GM04504 (cell line): ENCODE measurements around the gene MTFR1L.

Experiments
- DNase-seq: peaks from one replicate; pipeline ENCODE4 v3.0.0-alpha.2; 2012; ENCODE audit warnings: low read depth

The MTFR1L gene

DNA sequence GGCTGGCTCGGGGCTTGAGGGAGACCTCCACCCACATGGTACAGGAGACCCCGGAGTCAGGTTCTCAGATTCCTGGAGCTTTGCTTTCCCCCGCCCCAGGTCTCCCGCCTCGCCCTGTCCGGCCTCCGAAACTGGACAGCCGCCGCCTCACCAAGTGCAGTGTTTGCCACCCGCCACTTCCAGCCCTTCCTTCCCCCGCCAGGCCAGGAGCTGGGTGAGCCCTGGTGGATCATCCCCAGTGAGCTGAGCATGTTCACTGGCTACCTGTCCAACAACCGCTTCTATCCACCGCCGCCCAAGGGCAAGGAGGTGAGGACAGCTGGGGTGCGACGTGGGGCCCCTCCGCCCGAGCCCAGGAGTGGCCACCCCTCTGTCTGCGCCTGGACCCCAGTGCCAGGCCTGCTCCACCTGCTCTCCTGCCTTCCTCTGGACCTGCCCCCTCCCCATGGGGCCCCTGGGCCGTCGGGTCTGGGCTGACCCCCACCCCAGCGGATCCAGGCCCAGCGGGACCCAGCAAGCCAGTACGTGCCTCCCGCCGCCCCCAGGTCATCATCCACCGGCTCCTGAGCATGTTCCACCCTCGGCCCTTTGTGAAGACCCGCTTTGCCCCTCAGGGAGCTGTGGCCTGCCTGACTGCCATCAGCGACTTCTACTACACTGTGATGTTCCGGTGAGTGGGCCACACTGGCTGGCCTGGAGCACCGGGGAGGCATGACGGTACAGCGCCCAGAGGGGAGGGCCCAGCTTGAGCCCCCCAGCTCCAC lies 11.1 kb upstream of the MTFR1L start:
- DNase-seq = no peak

GRCh38 chr1:25809283-25809926 lies 10.3 kb upstream of the MTFR1L start:
- no peak for DNase-seq

GRCh38 chr1:25809929-25810328 lies 9.8 kb upstream of the MTFR1L start:
- no peak for DNase-seq

GRCh38 chr1:25810341-25811299 lies 9.1 kb upstream of the MTFR1L start:
- no peak for DNase-seq

GRCh38 chr1:25811384-25812082 lies 8.2 kb upstream of the MTFR1L start:
- no peak for DNase-seq

GRCh38 chr1:25813071-25813733 lies 6.6 kb upstream of the MTFR1L start:
- no peak for DNase-seq

DNA sequence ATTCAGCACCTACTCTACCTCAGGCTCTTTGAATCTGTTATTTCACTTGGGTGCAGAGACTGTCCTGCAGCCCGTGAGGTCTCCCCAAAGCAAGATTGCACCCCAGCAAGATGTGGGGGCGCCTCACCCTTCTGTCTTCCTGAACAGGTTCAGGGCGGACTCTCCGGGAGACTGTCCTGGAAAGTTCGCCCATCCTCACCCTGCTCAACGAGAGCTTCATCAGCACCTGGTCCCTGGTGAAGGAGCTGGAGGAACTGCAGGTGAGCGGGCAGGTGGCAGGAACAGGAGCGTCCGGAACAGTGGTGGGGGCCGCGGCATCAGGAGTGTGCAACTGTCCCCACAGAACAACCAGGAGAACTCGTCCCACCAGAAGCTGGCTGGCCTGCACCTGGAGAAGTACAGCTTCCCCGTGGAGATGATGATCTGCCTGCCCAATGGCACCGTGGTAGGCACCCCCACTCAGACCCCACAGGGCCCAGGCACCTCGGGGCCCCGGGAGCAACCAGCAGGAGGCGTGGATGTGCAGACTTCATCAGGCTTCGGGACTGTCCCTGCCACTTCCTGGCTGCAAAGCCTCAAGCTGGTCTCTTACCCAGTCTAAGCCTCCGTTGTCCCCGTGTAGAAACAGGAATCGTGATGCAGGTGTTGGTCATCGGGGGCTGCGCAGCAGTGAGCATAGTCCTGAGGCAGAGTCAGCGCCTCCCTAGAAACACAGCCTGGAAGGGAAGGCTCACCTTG lies 5.9 kb upstream of the MTFR1L start:
- DNase-seq = no peak

- no peak for DNase-seq
Observed at GRCh38 chr1:25814549-25815087, 5.1 kb upstream of the MTFR1L start.

- DNase-seq = no peak
Observed at GRCh38 chr1:25815208-25816111, 4.3 kb upstream of the MTFR1L start.

DNA sequence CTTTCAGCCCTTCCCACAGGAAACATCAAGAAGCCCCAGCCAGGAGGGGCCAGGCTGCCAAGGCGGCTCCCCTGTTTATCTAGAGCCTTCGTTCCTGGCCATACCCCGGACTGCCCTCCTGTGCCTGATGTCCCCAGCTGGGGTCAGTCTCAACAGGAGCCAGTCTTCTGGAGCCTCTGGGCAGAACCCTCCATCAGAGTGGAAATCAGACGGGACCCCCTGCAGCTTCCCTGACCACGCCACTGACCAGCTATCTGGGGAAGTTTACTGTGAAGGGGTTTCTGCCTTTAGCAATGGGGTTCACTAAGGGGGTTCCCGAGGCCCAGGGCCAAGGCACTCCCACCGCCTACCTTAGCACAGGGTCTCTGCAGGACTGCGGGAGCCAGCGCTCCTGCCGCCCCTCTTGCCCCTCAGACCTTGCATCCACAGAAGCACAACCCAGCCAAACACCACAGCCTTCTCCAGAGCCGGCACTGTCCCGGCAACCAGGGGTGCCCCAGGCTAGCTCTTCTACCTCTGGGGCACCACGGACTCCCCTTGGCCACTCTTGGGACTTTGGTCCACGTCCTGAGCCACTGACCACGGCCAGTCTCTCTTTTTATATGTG lies 3.5 kb upstream of the MTFR1L start:
- DNase-seq = no peak

GRCh38 chr1:25817840-25818501 lies 1.8 kb upstream of the MTFR1L start:
- DNase-seq = no peak

DNA sequence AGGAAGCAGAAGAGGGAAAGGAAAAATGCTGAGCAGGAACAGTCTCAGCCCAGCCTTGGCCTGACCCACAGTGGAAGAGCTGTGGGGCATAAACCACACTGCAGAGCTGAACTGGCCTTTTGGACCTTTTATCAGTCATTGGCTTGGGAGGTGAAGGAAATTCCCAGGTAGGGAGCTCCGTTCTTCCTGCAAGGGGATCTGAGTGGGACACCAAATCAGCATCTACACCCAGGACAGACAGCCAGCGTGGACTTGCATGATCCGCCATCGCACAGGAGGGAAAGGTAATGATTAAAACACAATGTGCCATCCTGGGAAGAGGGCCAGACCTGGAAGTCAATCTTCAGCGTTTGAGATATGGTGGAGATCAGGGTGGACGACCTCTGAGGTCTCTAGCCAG lies 1.2 kb upstream of the MTFR1L start:
- DNase-seq = no peak

GRCh38 chr1:25820247-25821111 lies 725 bp downstream of the MTFR1L start:
- peak; percentile 40 for DNase-seq

DNA sequence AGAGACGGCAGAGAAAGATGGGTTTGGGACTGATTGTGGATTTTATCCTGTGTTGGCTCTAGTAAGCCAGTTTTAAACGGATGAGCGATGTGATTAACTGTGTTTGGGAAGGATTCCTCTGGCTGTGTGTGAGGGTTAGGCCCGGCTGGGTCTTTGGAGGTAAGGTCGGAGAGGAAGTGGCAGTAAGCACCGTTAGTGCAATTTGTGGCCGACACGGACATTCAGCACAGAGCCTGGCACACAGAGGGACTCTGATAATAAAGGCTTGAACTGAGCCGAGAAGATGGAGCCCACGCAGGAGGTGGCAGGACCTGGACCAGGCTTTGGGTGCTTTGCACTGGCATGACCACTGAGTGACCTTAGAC lies 1.3 kb downstream of the MTFR1L start:
- no peak for DNase-seq

DNA sequence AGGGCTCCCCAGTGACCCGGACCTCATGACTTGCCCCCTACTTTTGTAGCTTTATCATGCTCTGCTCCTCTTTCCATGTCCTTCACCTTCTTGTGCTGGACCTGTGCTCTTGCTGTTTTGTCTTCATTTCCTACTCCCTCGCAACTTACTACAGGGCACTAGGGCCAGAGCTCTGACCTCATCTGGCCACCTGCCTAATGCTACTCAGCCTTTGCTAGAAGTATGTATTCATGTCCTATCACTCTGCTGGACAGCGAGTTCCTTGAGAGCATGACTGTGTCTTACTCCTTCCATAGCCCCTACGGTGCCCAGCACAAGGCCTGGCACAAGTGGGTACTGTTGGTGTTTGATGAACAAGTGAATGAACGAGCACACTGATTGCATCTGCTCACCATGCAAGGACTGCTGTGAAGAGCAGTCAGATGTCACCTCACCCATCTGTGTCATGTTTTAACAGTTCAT lies 1.9 kb downstream of the MTFR1L start:
- no peak for DNase-seq

DNA sequence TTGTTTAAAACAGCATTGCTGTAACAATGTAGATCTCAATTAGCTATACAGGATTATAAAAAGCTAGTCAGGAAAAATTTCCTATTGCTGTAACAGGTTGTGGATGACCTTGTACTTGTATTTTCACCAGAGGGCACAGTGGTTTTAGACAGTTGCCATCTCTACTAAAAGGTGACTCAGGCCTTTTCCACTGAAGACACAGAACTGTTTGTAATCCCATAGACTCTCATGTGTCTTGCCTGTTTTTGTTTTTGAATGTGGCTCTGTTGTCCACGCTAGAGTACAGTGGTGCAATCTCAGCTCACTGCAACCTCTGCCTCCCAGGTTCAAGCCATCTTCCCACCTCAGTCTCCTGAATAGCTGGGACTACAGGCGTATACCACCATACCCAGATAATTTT lies 5.9 kb downstream of the MTFR1L start:
- DNase-seq = no peak

GRCh38 chr1:25826571-25826970 lies 6.8 kb downstream of the MTFR1L start:
- DNase-seq = no peak
